ENCODE measurements around the gene CDKN2B.

CDKN2B gene

GRCh38 chr9:21996438-21996837 lies 12.7 kb downstream of the CDKN2B start:
- no peak for TF ChIP-seq CTCF (IDR thresholded peaks at IDR 0.05; ENCODE audit: control insufficient read depth, extremely low read depth, insufficient read depth)
- no peak for DNase-seq (ENCODE audit: low read depth)
- no peak overlapping the region for H3K4me3 ChIP-seq (ENCODE audit: low read depth, low read length)

GRCh38 chr9:21995666-21996398 lies 13.3 kb downstream of the CDKN2B start:
- DNase-seq (ENCODE audit: low read depth) = no peak
- peak overlapping the region; percentile 75 for H3K4me3 ChIP-seq (ENCODE audit: low read depth, low read length)
- TF ChIP-seq CTCF (IDR thresholded peaks at IDR 0.05; ENCODE audit: control insufficient read depth, extremely low read depth, insufficient read depth) = peak; percentile 54

GRCh38 chr9:21995006-21995665 lies 14.0 kb downstream of the CDKN2B start:
- DNase-seq (ENCODE audit: low read depth) = peak; percentile 23
- peak; percentile 17; the same call in 1 of the 2 replicates for TF ChIP-seq CTCF (IDR thresholded peaks at IDR 0.05; ENCODE audit: control insufficient read depth, extremely low read depth, insufficient read depth)
- peak overlapping the region; percentile 75 for H3K4me3 ChIP-seq (ENCODE audit: low read depth, low read length)

GRCh38 chr9:21994556-21995005 lies 14.5 kb downstream of the CDKN2B start, which contains the start of gene CDKN2B-AS1:
TSS of gene CDKN2B-AS1 (plus strand) at chr9:21994791.
- H3K4me3 ChIP-seq (ENCODE audit: low read depth, low read length) = peak within 1 kb of the TSS; percentile 75
- peak; percentile 13 for TF ChIP-seq CTCF (IDR thresholded peaks at IDR 0.05; ENCODE audit: control insufficient read depth, extremely low read depth, insufficient read depth)
- DNase-seq (ENCODE audit: low read depth) = peak; percentile 8

GRCh38 chr9:21993893-21994555 lies 15.1 kb downstream of the CDKN2B start, which contains the start of gene CDKN2A:
TSS of gene CDKN2A (minus strand) at chr9:21994392.
- peak; percentile 25 for DNase-seq (ENCODE audit: low read depth)
- peak; percentile 37 for TF ChIP-seq CTCF (IDR thresholded peaks at IDR 0.05; ENCODE audit: control insufficient read depth, extremely low read depth, insufficient read depth)
- H3K4me3 ChIP-seq (ENCODE audit: low read depth, low read length) = peak within 1 kb of the TSS; percentile 75

- peak; percentile 6 for DNase-seq (ENCODE audit: low read depth)
These were observed 16.1 kb downstream of the CDKN2B start for GRCh38 chr9:21993007-21993406.

More at GRCh38 chr9:21993007-21993406, 16.1 kb downstream of the CDKN2B start:
- H3K4me3 ChIP-seq (ENCODE audit: low read depth, low read length) = peak overlapping the region; percentile 75
- TF ChIP-seq CTCF (IDR thresholded peaks at IDR 0.05; ENCODE audit: control insufficient read depth, extremely low read depth, insufficient read depth) = no peak

All from LNCaP clone FGC (cell line).